ENCODE measurements around the gene GPC3. TPM values are rescaled to one million over a fixed set of nuclear protein-coding genes. Genes with fewer than 3 reads are reported as not detected.
A peak's percentile ranks its signal among the peaks of the same experiment; 100 is the strongest.

Gene GPC3
- total and polyA plus RNA-seq, 2 experiments from 2014 or later: 36.8 to 60.1 TPM

- no peaks in the 10 kb centered on the region for H3K9me2 ChIP-seq (ENCODE audit: insufficient read depth)
- no peaks in the 10 kb centered on the region for H3K27me3 Mint-ChIP-seq (ENCODE audit: insufficient read depth, low read depth, poor library complexity)
- ATAC-seq (no peak), DNase-seq (ENCODE audit: low spot score) (no peak)
- no peaks in the 10 kb centered on the region for H3K4me1 ChIP-seq (ENCODE audit: insufficient read depth)
- H4K20me1 ChIP-seq (replicated peaks; ENCODE audit: insufficient read depth): no peaks in the 10 kb centered on the region
- H3K4me1 Mint-ChIP-seq: no peaks in the 10 kb centered on the region
- no peaks in the 10 kb centered on the region for H3F3A ChIP-seq (replicated peaks; ENCODE audit: low read depth)
- H3K36me3 Mint-ChIP-seq (ENCODE audit: low read depth): no peaks in the 10 kb centered on the region
- H3K9me3 Mint-ChIP-seq: no peaks in the 10 kb centered on the region
- no peak overlapping the region for H2AFZ ChIP-seq
- H3K27ac ChIP-seq (ENCODE audit: low read depth): no peak overlapping the region
- H3K4me2 ChIP-seq: no peak overlapping the region
- no peaks in the 10 kb centered on the region for H3K27me3 ChIP-seq (ENCODE audit: insufficient read depth)
- no peak overlapping the region for H3K27ac Mint-ChIP-seq
- no peaks in the 10 kb centered on the region for H3K36me3 ChIP-seq (ENCODE audit: insufficient read depth)
- H3K79me2 ChIP-seq (replicated peaks; ENCODE audit: insufficient read depth): no peaks in the 10 kb centered on the region
- no peak overlapping the region for H3K4me3 ChIP-seq
- TF ChIP-seq ZNF462 (CRISPR knock-in tag; IDR thresholded peaks at IDR 0.05) (no peak), NANOG (IDR thresholded peaks at IDR 0.05; ENCODE audit: borderline replicate concordance) (no peak)
- H3K4me3 Mint-ChIP-seq: no peak overlapping the region
Measured at GRCh38 chrX:133897593-133898163, 87.7 kb downstream of the GPC3 start.

GRCh38 chrX:133892337-133892736, 93.1 kb downstream of the GPC3 start:
- Mint-ChIP-seq H3K36me3 (ENCODE audit: low read depth) (no peaks in the 10 kb centered on the region; the same call in 2 of the 3 replicates), H3K4me3 (no peak overlapping the region), H3K4me1 (peaks cover 7% of the 10 kb centered on the region; the same call in 2 of the 3 replicates), H3K27me3 (ENCODE audit: insufficient read depth, low read depth, poor library complexity) (no peaks in the 10 kb centered on the region), H3K9me3 (no peaks in the 10 kb centered on the region; the same call in 2 of the 3 replicates), H3K27ac (no peak overlapping the region)
- Histone ChIP-seq H3K9me2 (ENCODE audit: insufficient read depth) (no peaks in the 10 kb centered on the region), H3K4me2 (no peak overlapping the region), H3K4me3 (no peak overlapping the region), H4K20me1 (replicated peaks; ENCODE audit: insufficient read depth) (no peaks in the 10 kb centered on the region), H3F3A (replicated peaks; ENCODE audit: low read depth) (no peaks in the 10 kb centered on the region), H3K27me3 (ENCODE audit: insufficient read depth) (no peaks in the 10 kb centered on the region), H3K4me1 (ENCODE audit: insufficient read depth) (no peaks in the 10 kb centered on the region), H3K36me3 (ENCODE audit: insufficient read depth) (no peaks in the 10 kb centered on the region), H3K79me2 (replicated peaks; ENCODE audit: insufficient read depth) (no peaks in the 10 kb centered on the region), H3K27ac (ENCODE audit: low read depth) (no peak overlapping the region), H2AFZ (no peak overlapping the region)
- TF ChIP-seq STAT1 (IDR thresholded peaks at IDR 0.05; ENCODE audit: unreplicated experiment) (no peak), NANOG (IDR thresholded peaks at IDR 0.05; ENCODE audit: borderline replicate concordance) (no peak), CTCF (conservative IDR thresholded peaks at IDR 0.05; ENCODE audit: low read depth in 2 of 2) (no peak), JUNB (IDR thresholded peaks at IDR 0.05; ENCODE audit: unreplicated experiment) (no peak)
- no peak; the same call in 2 of the 3 replicates for ATAC-seq
- peak; percentile 13 for DNase-seq (ENCODE audit: low spot score)

All from GM23338 (cell line).